GM12874 (cell line): Measurements from ENCODE around the gene TRMT2A.

ENCODE experiments used
- TF ChIP-seq, protein P1 (sequence below): IDR thresholded peaks from 2 replicates; pipeline ENCODE4 v1.5.1; 2011; ENCODE audit warnings: low read depth, mild to moderate bottlenecking, control low read depth, low read length, moderate library complexity; ENCODE audit not compliant: insufficient read depth

The TRMT2A gene, protein sequence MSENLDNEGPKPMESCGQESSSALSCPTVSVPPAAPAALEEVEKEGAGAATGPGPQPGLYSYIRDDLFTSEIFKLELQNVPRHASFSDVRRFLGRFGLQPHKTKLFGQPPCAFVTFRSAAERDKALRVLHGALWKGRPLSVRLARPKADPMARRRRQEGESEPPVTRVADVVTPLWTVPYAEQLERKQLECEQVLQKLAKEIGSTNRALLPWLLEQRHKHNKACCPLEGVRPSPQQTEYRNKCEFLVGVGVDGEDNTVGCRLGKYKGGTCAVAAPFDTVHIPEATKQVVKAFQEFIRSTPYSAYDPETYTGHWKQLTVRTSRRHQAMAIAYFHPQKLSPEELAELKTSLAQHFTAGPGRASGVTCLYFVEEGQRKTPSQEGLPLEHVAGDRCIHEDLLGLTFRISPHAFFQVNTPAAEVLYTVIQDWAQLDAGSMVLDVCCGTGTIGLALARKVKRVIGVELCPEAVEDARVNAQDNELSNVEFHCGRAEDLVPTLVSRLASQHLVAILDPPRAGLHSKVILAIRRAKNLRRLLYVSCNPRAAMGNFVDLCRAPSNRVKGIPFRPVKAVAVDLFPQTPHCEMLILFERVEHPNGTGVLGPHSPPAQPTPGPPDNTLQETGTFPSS

DNA sequence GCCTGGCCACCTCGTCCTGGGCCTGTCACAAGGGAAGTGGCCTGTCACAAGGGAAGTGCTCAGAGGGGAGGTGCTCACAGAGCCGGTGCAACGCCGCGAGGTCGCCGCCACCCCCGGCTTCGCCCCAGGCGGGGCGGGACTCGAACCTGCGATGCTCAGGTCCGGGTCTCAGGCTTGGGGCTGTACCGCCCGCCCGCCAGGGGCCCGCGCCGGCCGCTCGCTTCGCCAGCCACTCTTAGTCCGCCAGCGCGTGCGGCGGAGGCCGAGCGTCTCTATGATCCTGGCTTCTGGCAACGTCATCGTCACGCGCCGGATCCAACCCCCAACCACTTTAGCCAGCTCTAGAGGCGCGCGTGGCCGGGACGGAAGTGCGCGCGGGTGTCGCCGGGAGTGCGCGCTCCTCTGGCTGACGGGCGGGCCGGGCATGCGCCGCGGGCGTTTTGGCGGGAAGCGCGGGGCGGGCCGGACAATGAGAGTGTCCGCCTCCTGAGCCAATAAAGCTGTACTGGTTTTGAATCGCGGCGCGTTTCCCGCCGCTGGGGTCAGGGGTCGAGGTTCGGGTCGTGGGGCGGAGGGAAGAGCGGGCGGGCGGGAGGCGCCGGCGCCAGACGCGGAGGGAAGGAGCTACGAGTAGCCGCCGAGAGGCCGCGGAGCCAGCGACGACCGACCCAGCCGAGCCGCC lies at the start of gene TRMT2A:
TSS of gene TRMT2A (minus strand) at position 276 of the 682 bp plus-strand sequence. CDS start 320 bp downstream, outside the sequence.
- TF ChIP-seq, protein P1, sequence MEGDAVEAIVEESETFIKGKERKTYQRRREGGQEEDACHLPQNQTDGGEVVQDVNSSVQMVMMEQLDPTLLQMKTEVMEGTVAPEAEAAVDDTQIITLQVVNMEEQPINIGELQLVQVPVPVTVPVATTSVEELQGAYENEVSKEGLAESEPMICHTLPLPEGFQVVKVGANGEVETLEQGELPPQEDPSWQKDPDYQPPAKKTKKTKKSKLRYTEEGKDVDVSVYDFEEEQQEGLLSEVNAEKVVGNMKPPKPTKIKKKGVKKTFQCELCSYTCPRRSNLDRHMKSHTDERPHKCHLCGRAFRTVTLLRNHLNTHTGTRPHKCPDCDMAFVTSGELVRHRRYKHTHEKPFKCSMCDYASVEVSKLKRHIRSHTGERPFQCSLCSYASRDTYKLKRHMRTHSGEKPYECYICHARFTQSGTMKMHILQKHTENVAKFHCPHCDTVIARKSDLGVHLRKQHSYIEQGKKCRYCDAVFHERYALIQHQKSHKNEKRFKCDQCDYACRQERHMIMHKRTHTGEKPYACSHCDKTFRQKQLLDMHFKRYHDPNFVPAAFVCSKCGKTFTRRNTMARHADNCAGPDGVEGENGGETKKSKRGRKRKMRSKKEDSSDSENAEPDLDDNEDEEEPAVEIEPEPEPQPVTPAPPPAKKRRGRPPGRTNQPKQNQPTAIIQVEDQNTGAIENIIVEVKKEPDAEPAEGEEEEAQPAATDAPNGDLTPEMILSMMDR, result peak; percentile 35

DNA sequence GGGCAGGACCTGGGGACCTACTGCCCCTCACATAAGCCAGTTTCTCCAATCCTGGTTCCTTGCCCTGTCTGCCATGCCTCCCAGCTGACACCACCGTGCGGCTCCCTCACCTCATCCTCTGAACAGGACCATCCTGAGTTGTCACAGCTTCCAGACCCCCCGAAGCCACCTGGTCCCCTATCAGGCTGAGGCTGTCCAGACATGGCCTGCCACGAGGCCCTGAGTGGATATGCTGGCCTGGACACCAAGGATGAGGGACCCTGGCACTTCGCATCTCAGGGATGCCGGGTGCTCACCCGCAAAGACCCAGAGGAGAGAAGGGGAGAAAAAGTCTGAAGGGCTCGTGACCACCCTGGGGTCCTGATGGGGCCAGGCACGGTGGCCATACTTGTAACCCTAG lies 49.7 kb upstream of the TRMT2A start:
- TF ChIP-seq, protein P1, result no peak

DNA sequence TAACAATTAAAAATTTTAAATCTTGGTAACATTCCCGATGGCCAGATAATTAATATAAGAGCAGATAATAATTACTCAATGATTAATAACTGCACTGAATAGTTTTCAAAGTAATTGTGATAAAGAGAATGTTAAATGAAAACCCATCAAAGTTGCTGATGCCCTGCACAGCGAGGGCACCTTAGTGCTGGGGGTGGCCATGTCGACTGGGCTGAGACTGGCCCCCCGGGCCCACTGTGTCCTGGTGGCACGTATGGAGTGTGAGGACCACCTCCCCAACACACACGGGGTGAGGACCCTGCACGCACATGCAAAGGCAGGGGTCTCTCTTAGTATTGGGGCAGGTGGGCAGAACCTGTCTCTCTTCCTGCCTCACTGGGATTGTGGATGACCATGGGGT lies 48.9 kb upstream of the TRMT2A start:
- TF ChIP-seq, protein P1, result no peak

DNA sequence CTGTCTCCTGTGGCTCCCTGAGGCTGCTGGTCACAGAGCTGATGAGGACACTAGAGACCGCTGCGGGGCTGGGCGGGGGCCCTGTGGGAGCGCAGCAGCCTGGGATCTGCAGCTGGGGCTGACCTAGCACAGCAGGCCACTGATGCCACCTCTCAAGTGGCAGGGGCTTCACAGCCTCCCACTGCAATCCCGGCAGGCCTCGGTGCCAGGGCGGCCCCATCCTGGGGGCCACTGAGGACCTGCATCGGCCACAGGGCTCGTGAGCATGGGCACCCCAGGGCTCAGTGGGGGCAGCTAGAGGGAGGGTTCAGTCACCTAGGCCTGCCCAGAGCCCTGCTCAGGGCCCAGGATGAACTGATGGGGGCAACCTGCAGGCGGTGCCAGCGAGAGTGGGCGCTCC lies 48.4 kb upstream of the TRMT2A start:
- TF ChIP-seq, protein P1, result no peak

DNA sequence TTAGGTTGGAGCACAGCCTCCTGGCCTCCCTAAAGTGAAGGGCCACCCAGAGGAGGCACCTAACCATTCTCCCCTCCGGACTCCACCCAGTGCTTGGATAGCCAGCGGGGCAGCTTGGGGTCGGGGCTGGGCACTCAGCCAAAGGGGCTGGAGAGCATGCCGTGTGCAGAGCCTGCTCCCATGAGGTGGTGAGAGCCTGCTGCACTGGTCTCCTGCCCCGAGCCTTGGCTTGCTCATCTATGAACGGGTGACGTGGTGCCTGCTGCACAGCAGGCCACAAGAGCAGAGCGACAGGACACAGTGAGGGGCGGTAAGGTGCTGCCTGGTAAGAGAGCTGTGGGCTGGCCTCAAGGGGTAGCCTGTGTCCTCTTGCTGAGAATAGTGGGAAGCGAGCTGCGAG lies 47.8 kb upstream of the TRMT2A start:
- TF ChIP-seq, protein P1, result no peak

DNA sequence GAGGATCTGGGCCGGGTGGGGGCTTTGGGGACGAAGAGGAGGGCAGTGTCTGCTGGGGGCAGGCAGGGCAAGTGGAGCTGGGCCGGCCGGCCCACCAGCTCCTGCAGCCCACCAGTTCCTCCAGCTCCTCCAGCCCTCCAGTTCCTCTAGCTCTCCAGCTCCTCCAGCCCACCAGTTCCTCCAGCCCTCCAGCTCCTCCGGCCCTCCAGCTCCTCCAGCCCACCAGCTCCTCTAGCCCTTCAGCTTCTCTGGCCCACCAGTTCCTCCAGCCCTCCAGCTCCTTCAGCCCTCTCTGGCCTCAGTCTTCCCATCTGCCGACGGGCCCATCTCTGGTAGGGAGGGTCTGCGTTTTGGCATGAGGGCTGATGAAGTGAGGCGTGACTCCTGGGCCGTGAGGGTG lies 43.0 kb upstream of the TRMT2A start:
- TF ChIP-seq, protein P1, result no peak

DNA sequence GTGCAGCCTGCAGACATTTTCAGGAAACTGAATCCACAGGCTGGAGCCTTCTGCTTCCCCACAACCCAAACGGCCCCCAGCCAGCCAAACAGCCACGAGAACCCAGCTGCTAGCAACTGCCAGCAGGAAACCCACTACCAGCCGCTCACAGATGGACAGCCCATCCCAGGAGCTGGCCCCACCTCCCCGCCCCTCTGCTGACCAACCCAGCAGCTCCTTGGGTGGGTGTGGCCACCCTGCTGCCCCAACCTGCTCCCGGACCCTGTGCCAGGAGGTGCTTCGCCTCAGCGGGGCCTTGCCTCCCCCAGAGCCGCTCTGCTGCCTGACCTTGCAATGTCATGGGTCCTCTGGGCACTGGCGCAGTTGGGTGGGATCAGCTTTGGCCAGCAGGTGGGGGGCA lies 42.0 kb upstream of the TRMT2A start:
- TF ChIP-seq, protein P1, result no peak
